Measurements from ENCODE around the gene HP. TPM values are rescaled to one million over a fixed set of nuclear protein-coding genes. Genes with fewer than 3 reads are reported as not detected.

HP gene
- total RNA-seq, 2 donors from 2014 or later: 3.6 to 15.5 TPM

GRCh38 chr16:72021043-72021442, 33.3 kb upstream of the HP start:
- peaks cover 0 to 4% of the 10 kb centered on the region in 2 donors for H3K36me3 ChIP-seq (replicated peaks in 1 of 2; ENCODE audit: insufficient read depth in 1 of 2, low read depth in 2 of 2)
- intact Hi-C loops (cut with DNase I): no loop called here
- TF ChIP-seq POLR2A (IDR thresholded peaks at IDR 0.05) (no peak), CTCF (IDR thresholded peaks at IDR 0.05) (no peak)
- DNase-seq: no peak
- no peaks in the 10 kb centered on the region for H3K4me1 ChIP-seq
- WGBS, 2 donors: 90 to 96% methylated on average over 10 to 12 of the region's 15 CpGs
- no peak overlapping the region for H3K4me3 ChIP-seq
- no peak overlapping the region for H3K27ac ChIP-seq
- no peaks in the 10 kb centered on the region for H3K9me3 ChIP-seq
- no peaks in the 10 kb centered on the region for H3K27me3 ChIP-seq
- no peak for ATAC-seq

- H3K36me3 ChIP-seq (replicated peaks in 1 of 2; ENCODE audit: insufficient read depth in 1 of 2, low read depth in 2 of 2): peaks cover 0 to 4% of the 10 kb centered on the region in 2 donors
- no peak for DNase-seq
- TF ChIP-seq CTCF (IDR thresholded peaks at IDR 0.05) (no peak), POLR2A (IDR thresholded peaks at IDR 0.05) (no peak)
- H3K4me3 ChIP-seq: no peak overlapping the region
- no peaks in the 10 kb centered on the region for H3K4me1 ChIP-seq
- no peak overlapping the region for H3K27ac ChIP-seq
- WGBS, 2 donors: 90 to 92% methylated on average over 9 to 13 of the region's 13 CpGs
- no peak for ATAC-seq
- no peaks in the 10 kb centered on the region for H3K9me3 ChIP-seq
- no peaks in the 10 kb centered on the region for H3K27me3 ChIP-seq
- intact Hi-C loops (cut with DNase I): no loop called here
Observed at GRCh38 chr16:72022127-72022526, 32.2 kb upstream of the HP start.

GRCh38 chr16:72023962-72024361, 30.3 kb upstream of the HP start:
- TF ChIP-seq POLR2A (IDR thresholded peaks at IDR 0.05) (no peak), CTCF (IDR thresholded peaks at IDR 0.05) (no peak)
- no peaks in the 10 kb centered on the region for H3K9me3 ChIP-seq
- WGBS, 2 donors: 86 to 88% methylated on average over 10 of the region's 10 CpGs
- DNase-seq: no peak
- no peaks in the 10 kb centered on the region for H3K27me3 ChIP-seq
- no peaks in the 10 kb centered on the region for H3K4me1 ChIP-seq
- H3K36me3 ChIP-seq (replicated peaks in 1 of 2; ENCODE audit: insufficient read depth in 1 of 2, low read depth in 2 of 2): peaks cover 0 to 8% of the 10 kb centered on the region in 2 donors
- intact Hi-C loops (cut with DNase I): no loop called here
- ATAC-seq: no peak
- H3K27ac ChIP-seq: no peak overlapping the region
- no peak overlapping the region for H3K4me3 ChIP-seq

GRCh38 chr16:72024862-72025382, 29.4 kb upstream of the HP start:
- peaks cover 0 to 8% of the 10 kb centered on the region in 2 donors for H3K36me3 ChIP-seq (replicated peaks in 1 of 2; ENCODE audit: insufficient read depth in 1 of 2, low read depth in 2 of 2)
- H3K27ac ChIP-seq: no peak overlapping the region
- H3K9me3 ChIP-seq: no peaks in the 10 kb centered on the region
- TF ChIP-seq CTCF (IDR thresholded peaks at IDR 0.05): no peak
- no peak for TF ChIP-seq POLR2A (IDR thresholded peaks at IDR 0.05)
- WGBS, 2 donors: 59 to 68% methylated on average over 6 of the region's 6 CpGs
- H3K4me3 ChIP-seq: no peak overlapping the region
- intact Hi-C loops (cut with DNase I): no loop called here
- H3K4me1 ChIP-seq: no peaks in the 10 kb centered on the region
- DNase-seq (no peak), ATAC-seq (no peak)
- no peaks in the 10 kb centered on the region for H3K27me3 ChIP-seq

- ATAC-seq: no peak
Observed at GRCh38 chr16:72025404-72026114, 28.7 kb upstream of the HP start.

More at GRCh38 chr16:72025404-72026114, 28.7 kb upstream of the HP start:
- 70 to 85% methylated on average over 15 to 19 of the region's 19 CpGs for WGBS, 2 donors
- DNase-seq: no peak
- no peak overlapping the region for H3K4me3 ChIP-seq
- H3K9me3 ChIP-seq: no peaks in the 10 kb centered on the region
- intact Hi-C loops (cut with DNase I): no loop called here
- no peaks in the 10 kb centered on the region for H3K27me3 ChIP-seq
- H3K27ac ChIP-seq: no peak overlapping the region
- TF ChIP-seq POLR2A (IDR thresholded peaks at IDR 0.05): no peak
- TF ChIP-seq CTCF (IDR thresholded peaks at IDR 0.05): no peak
- no peaks in the 10 kb centered on the region for H3K4me1 ChIP-seq
- peaks cover 0 to 8% of the 10 kb centered on the region in 2 donors for H3K36me3 ChIP-seq (replicated peaks in 1 of 2; ENCODE audit: insufficient read depth in 1 of 2, low read depth in 2 of 2)

Measured in body of pancreas (tissue), 4 donors.